Heart left ventricle (tissue), 13 donors: ENCODE results near the gene ARMCX2.

ENCODE experiments used
- CTCF ChIP-seq, 12 donors: fragments of 200-600 bp; sonication (generic) in 4 of 12; IDR thresholded peaks; one replicate each; pipeline versions ENCODE4 v1.5.0 to v1.8.0; 2018 to 2022; ENCODE audit warnings: antibody characterized with exemption in 12 of 12, mild to moderate bottlenecking in 5 of 12
- POLR2A ChIP-seq, 2 donors: fragments of 450-650 bp; IDR thresholded peaks; one replicate each; pipeline ENCODE4 v1.6.1; 2017; ENCODE audit warnings: antibody characterized with exemption in 2 of 2, mild to moderate bottlenecking in 2 of 2, moderate library complexity in 2 of 2
- donor health status: ischemic (EF 13 %, LVEDD 7.1; RV severe dilation, severe dysfunction).
- donor health status: DM: no; HTN: yes; CAD: no.
- donor health status: DM: no; HTN: no; CAD: no.
- donor health status: ischemic (EF 25% LVEDD 6.9; RV normal size, moderate dysfunction).
- donor health status: ischemic (EF 25% LVEDD 5.7; RV mildly dilated, moderate dysfunction).
- donor health status: ischemic (EF 35%, LVEDD 5.7; RV mildly dilated, moderate dysfunction).
- donor health status: nonischemic (EF 11% LVEDD 7.7; RV severe dilation, severe dysfunction).
- donor health status: DM: yes; HTN: yes; CAD: no.
- donor health status: PGD.
- donor health status: ischemic (EF 29% LVEDD 5.4; RV normal size, mild dysfunction).
- donor health status: nonischemic (EF 23%, LVEDD 6.1; RV moderate dilation, normal function).

GRCh38 chrX:101686574-101686973 lies 26.9 kb upstream of the ARMCX2 start:
- TF ChIP-seq CTCF (IDR thresholded peaks at IDR 0.05) (no peak), POLR2A (IDR thresholded peaks at IDR 0.05) (no peak)
